ENCODE data around the gene AGBL4. TPM values are rescaled to one million over a fixed set of nuclear protein-coding genes. Genes with fewer than 3 reads are reported as not detected.

AGBL4 gene
- total and polyA plus RNA-seq, 2 experiments from 2014 or later: not detected

DNA sequence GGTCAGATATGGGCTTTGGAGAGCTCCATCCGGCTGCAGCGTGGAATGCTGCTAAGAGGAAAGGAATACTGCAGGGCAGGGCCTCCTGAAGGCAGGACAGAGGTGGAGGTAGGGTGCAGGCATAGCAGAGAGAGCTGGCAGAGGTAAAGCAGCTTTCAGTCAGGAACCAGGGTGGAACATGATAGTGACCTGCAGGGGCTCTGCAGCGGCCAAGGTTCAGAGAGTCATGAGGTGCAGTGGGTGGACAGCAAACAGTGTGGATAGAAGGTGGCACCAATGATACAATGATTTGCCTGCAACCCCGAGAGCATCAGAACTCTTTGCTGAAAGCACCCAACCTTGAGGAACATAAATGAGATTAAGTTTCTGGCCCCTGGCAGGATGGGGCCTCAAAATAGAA, 1366.3 kb downstream of the AGBL4 start:
- TF ChIP-seq, protein P1, sequence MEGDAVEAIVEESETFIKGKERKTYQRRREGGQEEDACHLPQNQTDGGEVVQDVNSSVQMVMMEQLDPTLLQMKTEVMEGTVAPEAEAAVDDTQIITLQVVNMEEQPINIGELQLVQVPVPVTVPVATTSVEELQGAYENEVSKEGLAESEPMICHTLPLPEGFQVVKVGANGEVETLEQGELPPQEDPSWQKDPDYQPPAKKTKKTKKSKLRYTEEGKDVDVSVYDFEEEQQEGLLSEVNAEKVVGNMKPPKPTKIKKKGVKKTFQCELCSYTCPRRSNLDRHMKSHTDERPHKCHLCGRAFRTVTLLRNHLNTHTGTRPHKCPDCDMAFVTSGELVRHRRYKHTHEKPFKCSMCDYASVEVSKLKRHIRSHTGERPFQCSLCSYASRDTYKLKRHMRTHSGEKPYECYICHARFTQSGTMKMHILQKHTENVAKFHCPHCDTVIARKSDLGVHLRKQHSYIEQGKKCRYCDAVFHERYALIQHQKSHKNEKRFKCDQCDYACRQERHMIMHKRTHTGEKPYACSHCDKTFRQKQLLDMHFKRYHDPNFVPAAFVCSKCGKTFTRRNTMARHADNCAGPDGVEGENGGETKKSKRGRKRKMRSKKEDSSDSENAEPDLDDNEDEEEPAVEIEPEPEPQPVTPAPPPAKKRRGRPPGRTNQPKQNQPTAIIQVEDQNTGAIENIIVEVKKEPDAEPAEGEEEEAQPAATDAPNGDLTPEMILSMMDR (IDR thresholded peaks at IDR 0.05; ENCODE audit: low read depth, low read length): no peak
- H3K4me3 ChIP-seq: no peak overlapping the region
- no peak for DNase-seq (ENCODE audit: low read depth in 1 of 2, low spot score in 1 of 2)
- H3K9me3 ChIP-seq (ENCODE audit: low read depth): no peaks in the 10 kb centered on the region
- peaks cover 8% of the 10 kb centered on the region for H3K4me1 ChIP-seq (ENCODE audit: low read depth)
- no peak overlapping the region for H3K27ac ChIP-seq
- H3K36me3 ChIP-seq: no peaks in the 10 kb centered on the region
- H3K27me3 ChIP-seq: peaks cover 41% of the 10 kb centered on the region

DNA sequence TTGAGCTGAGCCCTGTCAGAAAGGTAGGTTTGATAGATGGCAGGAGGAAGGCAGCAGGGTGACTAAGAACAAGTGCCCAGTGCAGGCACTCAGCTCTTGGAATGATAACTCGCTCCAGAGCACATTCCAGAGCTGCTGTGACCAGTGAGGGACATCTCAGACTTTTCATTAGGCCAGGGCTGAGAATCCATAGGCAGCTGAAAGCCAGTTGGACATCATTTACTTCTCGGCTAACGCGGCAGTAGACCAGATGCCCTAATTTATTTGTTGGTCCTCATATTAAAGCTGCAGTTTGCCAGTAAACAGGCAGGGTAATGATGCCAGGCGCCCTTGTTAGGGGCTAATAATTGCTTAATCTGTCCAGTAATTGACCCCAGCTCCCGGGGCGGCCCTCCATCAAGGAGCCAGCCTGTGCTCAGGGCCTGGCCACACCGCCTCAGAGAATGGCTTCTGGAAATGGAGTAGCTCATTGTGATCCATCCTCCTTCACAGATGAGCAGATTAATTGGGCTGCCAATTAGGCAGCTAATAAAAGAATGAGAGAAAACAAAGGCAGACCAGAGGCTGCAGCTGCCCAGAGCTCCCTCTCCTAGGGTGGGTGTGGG, 1369.0 kb downstream of the AGBL4 start:
- Histone ChIP-seq H3K36me3 (no peaks in the 10 kb centered on the region), H3K27me3 (peaks cover 16% of the 10 kb centered on the region), H3K4me3 (no peak overlapping the region), H3K4me1 (ENCODE audit: low read depth) (peaks cover 8% of the 10 kb centered on the region), H3K27ac (no peak overlapping the region), H3K9me3 (ENCODE audit: low read depth) (no peaks in the 10 kb centered on the region)
- peak in 1 of 2 donors; percentile 67 for DNase-seq (ENCODE audit: low read depth in 1 of 2, low spot score in 1 of 2)
- TF ChIP-seq, protein P1 (IDR thresholded peaks at IDR 0.05; ENCODE audit: low read depth, low read length): no peak

DNA sequence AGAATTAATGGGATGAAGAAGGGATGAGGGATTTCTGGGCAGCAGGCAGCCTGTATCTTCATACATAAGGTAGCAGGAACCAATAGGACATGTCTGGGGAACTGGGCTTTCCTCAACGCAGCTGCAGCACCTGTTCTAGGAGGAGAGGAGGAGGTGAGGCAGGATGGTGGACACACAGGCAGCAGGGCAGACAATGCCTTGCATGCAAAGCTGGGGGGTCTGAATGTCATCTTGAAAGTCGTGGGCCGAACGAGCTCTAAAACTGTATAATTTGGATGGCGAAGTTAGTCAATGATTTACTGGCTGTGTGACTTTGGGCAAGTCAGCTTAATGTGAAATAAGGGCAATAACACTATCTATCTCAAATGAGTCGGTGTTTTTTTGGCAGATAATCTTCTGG, 1371.4 kb downstream of the AGBL4 start:
- Histone ChIP-seq H3K9me3 (ENCODE audit: low read depth) (no peaks in the 10 kb centered on the region), H3K36me3 (no peaks in the 10 kb centered on the region), H3K4me3 (no peak overlapping the region), H3K4me1 (ENCODE audit: low read depth) (peaks cover 8% of the 10 kb centered on the region), H3K27me3 (peaks cover 9% of the 10 kb centered on the region), H3K27ac (no peak overlapping the region)
- DNase-seq (ENCODE audit: low read depth in 1 of 2, low spot score in 1 of 2): no peak
- TF ChIP-seq, protein P1 (IDR thresholded peaks at IDR 0.05; ENCODE audit: low read depth, low read length): no peak

DNA sequence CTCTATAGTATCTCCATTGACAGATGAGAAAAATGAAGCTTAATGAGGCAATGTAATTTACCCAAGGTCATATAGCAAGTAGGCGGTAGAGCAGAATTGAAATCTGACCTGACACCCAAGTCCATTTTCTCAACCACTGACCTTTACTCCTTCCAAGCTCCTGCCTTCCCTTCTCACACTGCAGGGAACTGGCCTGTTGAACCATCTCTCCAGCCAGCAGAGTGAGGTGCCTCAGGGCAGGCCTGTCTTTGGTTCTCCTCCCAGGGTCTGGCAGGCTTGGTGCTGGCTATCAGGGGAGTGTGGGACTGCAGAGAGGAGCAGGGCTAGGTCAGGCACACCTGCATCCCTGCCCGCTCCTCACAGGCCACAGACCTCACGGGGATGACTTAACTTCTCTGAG, 1373.9 kb downstream of the AGBL4 start:
- no peaks in the 10 kb centered on the region for H3K9me3 ChIP-seq (ENCODE audit: low read depth)
- no peak for DNase-seq (ENCODE audit: low read depth in 1 of 2, low spot score in 1 of 2)
- H3K4me3 ChIP-seq: no peak overlapping the region
- TF ChIP-seq, protein P1 (IDR thresholded peaks at IDR 0.05; ENCODE audit: low read depth, low read length): no peak
- H3K27ac ChIP-seq: no peak overlapping the region
- peaks cover 7% of the 10 kb centered on the region for H3K4me1 ChIP-seq (ENCODE audit: low read depth)
- no peaks in the 10 kb centered on the region for H3K36me3 ChIP-seq
- peaks cover 7% of the 10 kb centered on the region for H3K27me3 ChIP-seq

DNA sequence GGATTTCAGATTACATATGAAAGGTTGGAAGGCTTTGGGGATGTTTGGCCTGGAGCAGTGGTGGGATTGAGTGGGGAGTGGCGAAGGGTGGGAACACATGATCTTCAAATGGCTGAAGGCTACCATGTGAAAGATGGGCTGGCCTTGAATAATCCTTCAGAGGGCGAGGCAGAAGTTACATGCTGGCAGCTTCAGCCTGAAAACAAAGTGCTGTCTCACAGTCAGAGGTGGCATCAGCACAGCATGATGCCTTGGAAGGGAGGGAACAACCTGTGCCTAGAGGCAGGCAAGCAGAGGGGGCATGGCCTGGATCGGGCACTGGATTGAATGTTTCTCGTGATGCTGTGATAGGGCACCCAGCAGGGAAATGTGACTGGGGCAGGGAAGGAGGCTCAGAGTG, 1377.9 kb downstream of the AGBL4 start:
- peaks cover 33% of the 10 kb centered on the region for H3K27me3 ChIP-seq
- H3K4me3 ChIP-seq: no peak overlapping the region
- H3K27ac ChIP-seq: no peak overlapping the region
- DNase-seq (ENCODE audit: low read depth in 1 of 2, low spot score in 1 of 2): no peak
- TF ChIP-seq, protein P1 (IDR thresholded peaks at IDR 0.05; ENCODE audit: low read depth, low read length): no peak
- H3K9me3 ChIP-seq (ENCODE audit: low read depth): no peaks in the 10 kb centered on the region
- H3K36me3 ChIP-seq: no peaks in the 10 kb centered on the region
- no peaks in the 10 kb centered on the region for H3K4me1 ChIP-seq (ENCODE audit: low read depth)

Measured in cardiac muscle cell (in vitro differentiated cells and primary cell).